Immature natural killer cell (primary cell): ENCODE results near the gene GRID1. TPM values are rescaled to one million over a fixed set of nuclear protein-coding genes. Genes with fewer than 3 reads are reported as not detected.

Experiments used
- DNase-seq, 3 donors: peaks; one replicate each; pipeline ENCODE4 v3.0.0; 2022; ENCODE audit warnings: mixed read lengths in 1 of 3
- H3K27ac Mint-ChIP-seq, 6 donors: one replicate each; pipeline ENCODE4 v1.8.0; 2020; ENCODE audit warnings: mixed read lengths in 6 of 6, mild to moderate bottlenecking in 5 of 6, inconsistent platforms in 4 of 6, moderate library complexity in 3 of 6
- H3K27me3 Mint-ChIP-seq, 3 donors: one replicate each; pipeline ENCODE4 v1.8.0; 2020 to 2021; ENCODE audit warnings: low read depth in 3 of 3, mild to moderate bottlenecking in 3 of 3, mixed read lengths in 3 of 3, moderate library complexity in 3 of 3, inconsistent platforms in 1 of 3
- H3K36me3 Mint-ChIP-seq, 3 donors: one replicate each; pipeline ENCODE4 v1.8.0; 2020; ENCODE audit warnings: mixed read lengths in 3 of 3, inconsistent platforms in 2 of 3, mild to moderate bottlenecking in 2 of 3
- H3K4me1 Mint-ChIP-seq, 2 donors: one replicate each; pipeline ENCODE4 v1.8.0; 2020; ENCODE audit warnings: inconsistent platforms in 2 of 2, mild to moderate bottlenecking in 2 of 2, mixed read lengths in 2 of 2, moderate library complexity in 1 of 2
- H3K4me3 Mint-ChIP-seq, 5 donors: one replicate each; pipeline ENCODE4 v1.8.0; 2020; ENCODE audit warnings: mild to moderate bottlenecking in 5 of 5, mixed read lengths in 5 of 5, inconsistent platforms in 3 of 5, moderate library complexity in 3 of 5
- H3K9me3 Mint-ChIP-seq, 6 donors: one replicate each; pipeline ENCODE4 v1.8.0; 2020; ENCODE audit warnings: mild to moderate bottlenecking in 6 of 6, mixed read lengths in 6 of 6, inconsistent platforms in 4 of 6, moderate library complexity in 3 of 6
- polyA plus RNA-seq, 3 donors: library from polyadenylated mRNA; unstranded; fragments of 300-500 nt; fragmentation: Illumina TruSeq; gene quantifications; one replicate each; pipeline ENCODE4 v1.2.3, GENCODE V29; 2021

The GRID1 gene
- polyA plus RNA-seq, 3 donors from 2014 or later, result not detected

DNA sequence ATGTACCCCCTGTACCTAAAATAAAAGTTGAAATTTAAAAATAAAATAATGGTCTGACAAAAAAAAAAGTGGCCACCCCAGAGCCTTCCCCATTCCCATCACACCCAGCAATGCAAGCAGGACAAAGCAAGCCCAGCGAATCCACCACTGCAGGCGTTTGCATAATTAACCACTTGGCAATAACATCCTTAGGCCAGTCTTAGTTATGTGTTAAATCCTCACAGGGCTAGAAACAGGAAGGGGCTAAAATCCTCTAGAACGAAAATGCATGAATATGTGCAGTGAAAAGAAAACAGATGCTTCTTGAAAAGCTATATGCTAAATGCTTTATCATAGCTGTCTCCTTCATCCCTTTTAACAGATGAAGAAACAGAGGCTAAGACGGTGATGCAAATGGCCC is 229.7 kb downstream of the GRID1 start:
- no peak overlapping the region for H3K27ac Mint-ChIP-seq
- H3K4me1 Mint-ChIP-seq, result no peaks in the 10 kb centered on the region
- H3K4me3 Mint-ChIP-seq, result no peak overlapping the region
- no peak for DNase-seq
- H3K36me3 Mint-ChIP-seq, result no peaks in the 10 kb centered on the region
- peaks cover 0 to 2% (median 0%) of the 10 kb centered on the region in 6 donors for H3K9me3 Mint-ChIP-seq
- H3K27me3 Mint-ChIP-seq, result peaks cover 0 to 5% (median 1%) of the 10 kb centered on the region in 3 donors

DNA sequence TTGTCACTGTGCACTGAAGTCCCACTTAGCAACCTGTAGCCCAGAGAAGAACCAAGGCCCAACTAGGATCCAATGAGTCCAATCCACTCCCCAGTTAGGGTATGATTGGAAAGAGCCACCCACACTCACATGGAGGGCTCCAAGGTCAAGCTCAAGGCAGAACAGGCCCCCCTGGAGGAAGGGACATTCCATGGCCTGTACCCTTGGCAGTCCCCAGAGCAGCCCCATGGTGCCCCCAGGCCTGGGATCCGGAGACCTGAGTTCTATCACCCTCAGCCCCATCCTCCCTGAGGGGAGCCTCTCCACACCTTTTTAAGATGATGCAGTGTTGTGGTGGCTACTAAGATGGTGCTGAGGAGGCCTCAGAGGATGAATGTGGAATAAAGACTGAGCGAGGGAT is 231.4 kb downstream of the GRID1 start:
- Mint-ChIP-seq H3K27me3 (peaks cover 0 to 5% (median 1%) of the 10 kb centered on the region in 3 donors), H3K4me1 (no peaks in the 10 kb centered on the region), H3K4me3 (no peak overlapping the region), H3K27ac (no peak overlapping the region), H3K9me3 (peaks cover 0 to 2% (median 0%) of the 10 kb centered on the region in 6 donors), H3K36me3 (no peaks in the 10 kb centered on the region)
- no peak for DNase-seq

DNA sequence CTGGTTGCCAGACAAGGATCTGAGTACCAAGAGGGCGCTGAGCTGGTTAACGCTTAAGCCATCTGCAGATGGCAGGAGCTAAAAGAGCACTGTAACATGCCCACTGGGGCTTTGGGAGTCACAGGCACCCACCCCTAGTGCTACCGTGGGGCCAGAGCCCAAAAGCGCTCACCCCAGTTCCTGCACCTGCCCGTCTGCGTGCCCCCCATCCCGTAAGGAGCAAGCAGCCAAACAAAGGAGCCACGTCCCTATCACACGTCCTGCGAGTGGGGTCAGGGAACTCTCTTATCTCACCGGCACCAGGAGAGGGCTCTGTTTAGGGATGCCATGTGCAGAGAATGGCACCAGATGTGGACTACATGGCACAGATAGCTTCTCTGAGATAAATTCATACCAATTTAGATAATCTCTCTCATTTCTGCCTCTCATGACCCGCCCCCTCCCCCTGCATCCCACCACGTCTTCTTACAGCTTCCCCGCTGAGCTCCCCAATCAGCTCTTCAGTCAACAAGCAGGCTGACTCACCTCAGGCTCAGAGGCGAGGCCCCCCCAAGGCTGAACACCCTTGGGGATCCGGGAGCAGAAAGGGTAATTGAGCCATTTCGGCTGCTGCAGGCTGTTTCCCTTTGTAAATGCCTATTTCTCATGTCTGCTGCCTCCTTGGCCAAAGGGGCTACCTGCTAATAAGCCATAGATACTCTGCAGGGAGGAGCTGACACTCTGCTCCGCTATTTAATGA is 235.7 kb downstream of the GRID1 start:
- no peaks in the 10 kb centered on the region for H3K4me1 Mint-ChIP-seq
- no peaks in the 10 kb centered on the region for H3K36me3 Mint-ChIP-seq
- H3K9me3 Mint-ChIP-seq, result peaks cover 0 to 2% (median 0%) of the 10 kb centered on the region in 6 donors
- no peak overlapping the region for H3K4me3 Mint-ChIP-seq
- no peak overlapping the region for H3K27ac Mint-ChIP-seq
- H3K27me3 Mint-ChIP-seq, result peaks cover 0 to 5% (median 1%) of the 10 kb centered on the region in 3 donors
- no peak for DNase-seq

GRCh38 chr10:86130041-86130440 is 236.6 kb downstream of the GRID1 start:
- no peak for DNase-seq
- H3K27ac Mint-ChIP-seq, result no peak overlapping the region
- H3K36me3 Mint-ChIP-seq, result no peaks in the 10 kb centered on the region
- H3K27me3 Mint-ChIP-seq, result peaks cover 0 to 2% (median 1%) of the 10 kb centered on the region in 3 donors
- H3K9me3 Mint-ChIP-seq, result peaks cover 0 to 2% (median 0%) of the 10 kb centered on the region in 6 donors
- no peak overlapping the region for H3K4me3 Mint-ChIP-seq
- H3K4me1 Mint-ChIP-seq, result no peaks in the 10 kb centered on the region

DNA sequence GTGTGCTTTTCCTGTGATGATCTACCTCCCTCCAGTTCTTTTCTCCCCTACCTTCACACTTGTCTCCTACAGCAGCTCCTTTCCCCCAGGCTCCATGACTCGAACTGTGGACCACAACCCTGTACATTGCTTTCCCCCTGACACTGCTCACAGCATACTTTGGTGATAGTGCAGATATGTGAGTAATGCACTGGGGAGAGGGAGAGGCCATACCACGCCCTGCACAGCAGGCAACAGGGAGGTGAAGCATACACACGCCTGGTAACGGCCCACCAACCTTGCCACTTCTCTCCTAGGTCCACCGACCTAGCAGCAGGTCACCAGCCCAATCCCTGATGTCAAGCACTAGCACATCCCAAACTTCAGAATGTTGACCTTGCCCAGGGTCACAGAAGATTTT is 238.2 kb downstream of the GRID1 start:
- Mint-ChIP-seq H3K36me3 (no peaks in the 10 kb centered on the region), H3K9me3 (no peaks in the 10 kb centered on the region), H3K4me3 (no peak overlapping the region), H3K4me1 (no peaks in the 10 kb centered on the region), H3K27me3 (peaks cover 2 to 4% (median 4%) of the 10 kb centered on the region in 3 donors), H3K27ac (no peak overlapping the region)
- no peak for DNase-seq

DNA sequence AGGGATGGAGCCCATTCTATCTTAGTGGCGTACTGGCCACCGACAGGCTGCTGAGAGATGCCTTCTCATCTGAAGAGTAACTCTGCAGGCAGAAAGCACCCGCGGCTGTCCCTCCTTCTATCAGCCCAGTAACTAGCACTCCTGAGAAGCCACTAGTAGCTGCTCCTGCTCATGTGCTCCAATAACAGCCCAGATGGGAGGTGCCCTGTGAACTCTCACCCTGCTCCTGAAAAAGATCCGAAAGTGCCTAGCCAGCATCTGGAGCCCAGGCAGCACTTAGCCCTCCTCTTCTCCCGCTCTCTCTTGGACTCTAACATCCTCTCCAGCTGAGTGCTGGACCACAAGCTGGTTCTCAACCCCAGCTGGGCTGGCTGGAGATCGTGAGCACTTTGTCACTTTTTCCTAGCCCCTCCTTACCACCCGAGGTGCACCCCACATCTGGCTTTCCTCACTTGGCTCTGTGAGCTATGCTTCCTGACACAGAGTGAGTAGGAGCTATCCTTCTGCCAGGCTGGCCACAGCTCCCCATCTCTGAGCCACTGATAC is 239.2 kb downstream of the GRID1 start:
- peaks cover 2 to 4% (median 3%) of the 10 kb centered on the region in 3 donors for H3K27me3 Mint-ChIP-seq
- DNase-seq, result no peak
- no peak overlapping the region for H3K4me3 Mint-ChIP-seq
- no peaks in the 10 kb centered on the region for H3K9me3 Mint-ChIP-seq
- no peak overlapping the region for H3K27ac Mint-ChIP-seq
- H3K36me3 Mint-ChIP-seq, result no peaks in the 10 kb centered on the region
- H3K4me1 Mint-ChIP-seq, result no peaks in the 10 kb centered on the region

GRCh38 chr10:86124734-86125133 is 241.9 kb downstream of the GRID1 start:
- no peak for DNase-seq
- Mint-ChIP-seq H3K9me3 (no peaks in the 10 kb centered on the region), H3K27me3 (peaks cover 2 to 4% (median 3%) of the 10 kb centered on the region in 3 donors), H3K36me3 (no peaks in the 10 kb centered on the region), H3K4me3 (no peak overlapping the region), H3K27ac (no peak overlapping the region), H3K4me1 (no peaks in the 10 kb centered on the region)

- H3K4me1 Mint-ChIP-seq, result no peaks in the 10 kb centered on the region
- H3K27me3 Mint-ChIP-seq, result peaks cover 0 to 6% (median 4%) of the 10 kb centered on the region in 3 donors
- H3K36me3 Mint-ChIP-seq, result no peaks in the 10 kb centered on the region
- DNase-seq, result no peak
- no peak overlapping the region for H3K27ac Mint-ChIP-seq
- peaks cover 0 to 2% (median 0%) of the 10 kb centered on the region in 6 donors for H3K9me3 Mint-ChIP-seq
- H3K4me3 Mint-ChIP-seq, result no peak overlapping the region
Observed at GRCh38 chr10:86123715-86124114, 242.9 kb downstream of the GRID1 start.

GRCh38 chr10:86123304-86123703 is 243.3 kb downstream of the GRID1 start:
- Mint-ChIP-seq H3K27me3 (peaks cover 0 to 6% (median 4%) of the 10 kb centered on the region in 3 donors), H3K4me1 (no peaks in the 10 kb centered on the region), H3K9me3 (peaks cover 0 to 3% (median 0%) of the 10 kb centered on the region in 6 donors), H3K27ac (no peak overlapping the region), H3K36me3 (no peaks in the 10 kb centered on the region), H3K4me3 (no peak overlapping the region)
- DNase-seq, result no peak

- no peak overlapping the region for H3K27ac Mint-ChIP-seq
- peaks cover 0 to 3% (median 0%) of the 10 kb centered on the region in 6 donors for H3K9me3 Mint-ChIP-seq
- H3K27me3 Mint-ChIP-seq, result peaks cover 0 to 6% (median 4%) of the 10 kb centered on the region in 3 donors
- no peaks in the 10 kb centered on the region for H3K4me1 Mint-ChIP-seq
- no peaks in the 10 kb centered on the region for H3K36me3 Mint-ChIP-seq
- no peak overlapping the region for H3K4me3 Mint-ChIP-seq
- no peak for DNase-seq
Observed at GRCh38 chr10:86122646-86123045, 243.9 kb downstream of the GRID1 start.

DNA sequence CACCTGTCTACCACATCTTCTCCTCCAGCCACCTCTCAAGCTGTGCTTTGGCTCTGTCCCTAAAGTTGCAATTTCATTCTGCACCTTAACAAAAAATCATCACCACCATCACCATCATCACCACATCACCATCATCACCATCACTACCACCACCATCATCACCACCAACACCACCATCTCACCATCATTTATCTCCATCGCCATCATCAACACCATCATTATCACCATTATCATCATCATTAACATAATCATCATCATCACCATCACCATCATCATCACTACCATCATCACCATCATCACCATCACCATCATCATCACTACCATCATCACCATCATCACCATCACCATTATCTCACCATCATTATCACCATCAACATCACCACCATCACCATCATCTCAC is 245.4 kb downstream of the GRID1 start:
- H3K27me3 Mint-ChIP-seq, result peaks cover 0 to 6% (median 4%) of the 10 kb centered on the region in 3 donors
- no peak for DNase-seq
- H3K4me1 Mint-ChIP-seq, result no peaks in the 10 kb centered on the region
- H3K9me3 Mint-ChIP-seq, result peaks cover 0 to 3% (median 0%) of the 10 kb centered on the region in 6 donors
- no peak overlapping the region for H3K4me3 Mint-ChIP-seq
- no peak overlapping the region for H3K27ac Mint-ChIP-seq
- no peaks in the 10 kb centered on the region for H3K36me3 Mint-ChIP-seq

DNA sequence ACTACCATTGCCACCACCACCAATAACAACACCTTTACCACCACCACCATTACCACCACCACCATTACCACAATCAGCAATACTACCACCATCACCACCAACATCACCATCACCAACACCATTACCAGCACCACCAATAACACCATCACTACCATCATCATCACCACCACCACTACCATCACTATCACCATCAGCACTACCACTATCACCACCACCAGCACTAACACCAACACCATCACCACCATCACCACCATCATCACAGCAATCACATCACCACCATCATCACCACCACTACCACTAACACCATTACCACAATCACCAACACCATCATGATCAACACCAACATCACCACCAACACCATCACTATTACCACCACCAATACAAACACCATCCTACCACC is 249.5 kb downstream of the GRID1 start:
- Mint-ChIP-seq H3K4me1 (no peaks in the 10 kb centered on the region), H3K4me3 (no peak overlapping the region), H3K27ac (no peak overlapping the region), H3K27me3 (peaks cover 0 to 3% (median 0%) of the 10 kb centered on the region in 3 donors), H3K36me3 (no peaks in the 10 kb centered on the region), H3K9me3 (peaks cover 0 to 3% (median 0%) of the 10 kb centered on the region in 6 donors)
- DNase-seq, result no peak

GRCh38 chr10:86113983-86114382 is 252.6 kb downstream of the GRID1 start:
- no peak for DNase-seq
- Mint-ChIP-seq H3K27me3 (no peaks in the 10 kb centered on the region), H3K27ac (no peak overlapping the region), H3K9me3 (peaks cover 0 to 3% (median 0%) of the 10 kb centered on the region in 6 donors), H3K36me3 (no peaks in the 10 kb centered on the region), H3K4me1 (no peaks in the 10 kb centered on the region), H3K4me3 (no peak overlapping the region)

GRCh38 chr10:86113501-86113900 is 253.1 kb downstream of the GRID1 start:
- no peaks in the 10 kb centered on the region for H3K4me1 Mint-ChIP-seq
- H3K27ac Mint-ChIP-seq, result no peak overlapping the region
- no peaks in the 10 kb centered on the region for H3K36me3 Mint-ChIP-seq
- no peaks in the 10 kb centered on the region for H3K9me3 Mint-ChIP-seq
- DNase-seq, result no peak
- no peaks in the 10 kb centered on the region for H3K27me3 Mint-ChIP-seq
- H3K4me3 Mint-ChIP-seq, result no peak overlapping the region
